ENCODE measurements around the gene CWH43. TPM values are rescaled to one million over a fixed set of nuclear protein-coding genes. Genes with fewer than 3 reads are reported as not detected.

Gene CWH43
- polyA plus RNA-seq, 2 of the 4 experiments (the other 2 are of a cell fraction), result not detected

DNA sequence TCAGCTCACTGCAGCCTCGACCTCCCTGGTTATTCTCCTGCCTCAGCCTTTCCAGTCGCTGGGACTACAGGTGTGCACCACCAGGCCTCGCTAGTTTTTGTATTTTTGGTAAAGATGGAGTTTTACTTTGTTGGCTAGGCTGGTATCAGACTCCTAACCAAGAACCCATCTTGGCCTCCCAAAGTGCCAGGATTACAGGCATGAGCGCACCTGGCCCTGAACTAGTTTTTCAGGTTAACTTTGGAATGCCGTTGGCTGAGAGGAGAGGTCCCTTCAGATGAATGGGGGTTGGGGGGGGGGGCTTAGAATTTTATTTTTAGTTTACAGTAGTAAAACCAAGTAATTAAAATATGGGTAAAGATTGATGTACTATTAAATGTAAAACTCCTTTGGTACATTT lies 23.4 kb upstream of the CWH43 start:
- no peak for TF ChIP-seq RARB (CRISPR knock-in tag; IDR thresholded peaks at IDR 0.05)
- TF ChIP-seq, protein P1, sequence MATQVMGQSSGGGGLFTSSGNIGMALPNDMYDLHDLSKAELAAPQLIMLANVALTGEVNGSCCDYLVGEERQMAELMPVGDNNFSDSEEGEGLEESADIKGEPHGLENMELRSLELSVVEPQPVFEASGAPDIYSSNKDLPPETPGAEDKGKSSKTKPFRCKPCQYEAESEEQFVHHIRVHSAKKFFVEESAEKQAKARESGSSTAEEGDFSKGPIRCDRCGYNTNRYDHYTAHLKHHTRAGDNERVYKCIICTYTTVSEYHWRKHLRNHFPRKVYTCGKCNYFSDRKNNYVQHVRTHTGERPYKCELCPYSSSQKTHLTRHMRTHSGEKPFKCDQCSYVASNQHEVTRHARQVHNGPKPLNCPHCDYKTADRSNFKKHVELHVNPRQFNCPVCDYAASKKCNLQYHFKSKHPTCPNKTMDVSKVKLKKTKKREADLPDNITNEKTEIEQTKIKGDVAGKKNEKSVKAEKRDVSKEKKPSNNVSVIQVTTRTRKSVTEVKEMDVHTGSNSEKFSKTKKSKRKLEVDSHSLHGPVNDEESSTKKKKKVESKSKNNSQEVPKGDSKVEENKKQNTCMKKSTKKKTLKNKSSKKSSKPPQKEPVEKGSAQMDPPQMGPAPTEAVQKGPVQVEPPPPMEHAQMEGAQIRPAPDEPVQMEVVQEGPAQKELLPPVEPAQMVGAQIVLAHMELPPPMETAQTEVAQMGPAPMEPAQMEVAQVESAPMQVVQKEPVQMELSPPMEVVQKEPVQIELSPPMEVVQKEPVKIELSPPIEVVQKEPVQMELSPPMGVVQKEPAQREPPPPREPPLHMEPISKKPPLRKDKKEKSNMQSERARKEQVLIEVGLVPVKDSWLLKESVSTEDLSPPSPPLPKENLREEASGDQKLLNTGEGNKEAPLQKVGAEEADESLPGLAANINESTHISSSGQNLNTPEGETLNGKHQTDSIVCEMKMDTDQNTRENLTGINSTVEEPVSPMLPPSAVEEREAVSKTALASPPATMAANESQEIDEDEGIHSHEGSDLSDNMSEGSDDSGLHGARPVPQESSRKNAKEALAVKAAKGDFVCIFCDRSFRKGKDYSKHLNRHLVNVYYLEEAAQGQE (IDR thresholded peaks at IDR 0.05), result no peak
- TF ChIP-seq NPAS2 (CRISPR knock-in tag; IDR thresholded peaks at IDR 0.05; ENCODE audit: borderline replicate concordance), result no peak
- no peak for TF ChIP-seq RNF2 (IDR thresholded peaks at IDR 0.05; ENCODE audit: borderline replicate concordance, low read depth)
- TF ChIP-seq USF2 (IDR thresholded peaks at IDR 0.05), result no peak
- Histone ChIP-seq H3K9me3 (no peaks in the 10 kb centered on the region), H3K4me3 (no peak overlapping the region), H3K4me1 (0 out of 3 replicates have a peak, but pooled peaks cover 7% of the 10 kb centered on the region), H3K4me2 (no peak overlapping the region), H3K27ac (no peak overlapping the region)
- ATAC-seq (no peak), DNase-seq (ENCODE audit: low read depth in 1 of 2, low spot score in 1 of 2) (no peak), FAIRE-seq (no peak)
- ChIA-PET POLR2A (no interaction called here), CTCF (interaction anchor here (0.6 to 2.9 kb wide), 19 partner anchors 16 to 384 kb away, joined by 3 to 8 read pairs (median 3); no protein-coding TSS in a partner anchor)
- WGBS (ENCODE audit: missing lambda C conversion rate), result 45% methylated on average over 5 of the region's 5 CpGs

DNA sequence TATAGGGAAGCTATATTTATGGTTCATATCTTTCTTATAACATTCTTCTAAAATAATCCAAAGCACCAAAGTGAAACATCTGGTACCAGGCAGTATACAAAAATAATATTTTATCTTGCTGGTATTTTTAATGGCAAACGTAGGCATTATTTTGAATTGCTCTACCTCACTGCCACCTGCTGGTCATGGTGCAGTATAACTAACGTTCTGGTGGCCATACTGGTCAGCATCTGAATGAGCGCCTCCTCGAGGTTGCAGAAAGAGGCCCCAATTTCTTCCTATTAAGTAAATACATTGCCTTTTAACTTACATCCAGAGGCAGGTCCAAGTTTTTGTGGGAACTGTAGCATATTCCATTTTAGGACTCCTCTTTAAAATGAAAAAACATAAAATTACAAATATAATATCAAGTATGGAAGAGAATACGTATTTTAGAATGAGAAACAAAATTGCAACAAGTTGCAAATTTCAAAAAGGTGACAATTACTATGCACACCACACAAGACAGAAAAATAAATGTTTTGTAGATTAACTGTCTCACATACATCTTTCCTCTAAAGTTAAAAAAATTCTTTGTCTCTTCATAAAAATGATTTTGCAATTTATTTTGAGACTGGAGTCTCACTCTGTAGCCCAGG lies 22.9 kb upstream of the CWH43 start:
- 11% methylated on average over 5 of the region's 5 CpGs for WGBS (ENCODE audit: missing lambda C conversion rate)
- DNase-seq (ENCODE audit: low read depth in 1 of 2, low spot score in 1 of 2) (peak; percentile 23 to 86), FAIRE-seq (no peak), ATAC-seq (peak; percentile 77 to 90; a peak in 5 of 6 replicates)
- H3K4me3 ChIP-seq, result no peak overlapping the region
- ChIA-PET POLR2A (no interaction called here), CTCF (interaction anchor here (0.6 to 2.9 kb wide), 23 partner anchors 10 to 385 kb away, joined by 3 to 8 read pairs (median 3); no protein-coding TSS in a partner anchor)
- no peak overlapping the region for H3K27ac ChIP-seq
- H3K9me3 ChIP-seq, result no peaks in the 10 kb centered on the region
- H3K4me2 ChIP-seq, result no peak overlapping the region
- 0 out of 3 replicates have a peak, but pooled peaks cover 2% of the 10 kb centered on the region for H3K4me1 ChIP-seq
- no peak for TF ChIP-seq CBX8 (IDR thresholded peaks at IDR 0.05)
- no peak for TF ChIP-seq KDM1A (IDR thresholded peaks at IDR 0.05; ENCODE audit: low read depth)
- TF ChIP-seq RCOR1 (IDR thresholded peaks at IDR 0.05; ENCODE audit: low read depth, low read length), result no peak
- no peak for TF ChIP-seq BHLHE40 (IDR thresholded peaks at IDR 0.05; ENCODE audit: low read depth, low read length)
- TF ChIP-seq ZNF302 (CRISPR knock-in tag; IDR thresholded peaks at IDR 0.05), result no peak
- peak; percentile 50 for TF ChIP-seq MAFK (IDR thresholded peaks at IDR 0.05; ENCODE audit: partially characterized antibody)
- no peak for TF ChIP-seq HOXB13 (CRISPR knock-in tag; IDR thresholded peaks at IDR 0.05; ENCODE audit: low read depth)
- TF ChIP-seq, protein P2, sequence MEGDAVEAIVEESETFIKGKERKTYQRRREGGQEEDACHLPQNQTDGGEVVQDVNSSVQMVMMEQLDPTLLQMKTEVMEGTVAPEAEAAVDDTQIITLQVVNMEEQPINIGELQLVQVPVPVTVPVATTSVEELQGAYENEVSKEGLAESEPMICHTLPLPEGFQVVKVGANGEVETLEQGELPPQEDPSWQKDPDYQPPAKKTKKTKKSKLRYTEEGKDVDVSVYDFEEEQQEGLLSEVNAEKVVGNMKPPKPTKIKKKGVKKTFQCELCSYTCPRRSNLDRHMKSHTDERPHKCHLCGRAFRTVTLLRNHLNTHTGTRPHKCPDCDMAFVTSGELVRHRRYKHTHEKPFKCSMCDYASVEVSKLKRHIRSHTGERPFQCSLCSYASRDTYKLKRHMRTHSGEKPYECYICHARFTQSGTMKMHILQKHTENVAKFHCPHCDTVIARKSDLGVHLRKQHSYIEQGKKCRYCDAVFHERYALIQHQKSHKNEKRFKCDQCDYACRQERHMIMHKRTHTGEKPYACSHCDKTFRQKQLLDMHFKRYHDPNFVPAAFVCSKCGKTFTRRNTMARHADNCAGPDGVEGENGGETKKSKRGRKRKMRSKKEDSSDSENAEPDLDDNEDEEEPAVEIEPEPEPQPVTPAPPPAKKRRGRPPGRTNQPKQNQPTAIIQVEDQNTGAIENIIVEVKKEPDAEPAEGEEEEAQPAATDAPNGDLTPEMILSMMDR (IDR thresholded peaks at IDR 0.05), result peak; percentile 97
- no peak for TF ChIP-seq HEYL (CRISPR knock-in tag; IDR thresholded peaks at IDR 0.05)
- TF ChIP-seq, protein P3, sequence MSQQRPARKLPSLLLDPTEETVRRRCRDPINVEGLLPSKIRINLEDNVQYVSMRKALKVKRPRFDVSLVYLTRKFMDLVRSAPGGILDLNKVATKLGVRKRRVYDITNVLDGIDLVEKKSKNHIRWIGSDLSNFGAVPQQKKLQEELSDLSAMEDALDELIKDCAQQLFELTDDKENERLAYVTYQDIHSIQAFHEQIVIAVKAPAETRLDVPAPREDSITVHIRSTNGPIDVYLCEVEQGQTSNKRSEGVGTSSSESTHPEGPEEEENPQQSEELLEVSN (IDR thresholded peaks at IDR 0.05; ENCODE audit: borderline replicate concordance, low read depth), result no peak
- peak; percentile 91 to 92 for TF ChIP-seq RAD21 (conservative IDR thresholded peaks at IDR 0.05 in 1 of 2, IDR thresholded peaks at IDR 0.05 in 1 of 2)
- TF ChIP-seq, protein P4, sequence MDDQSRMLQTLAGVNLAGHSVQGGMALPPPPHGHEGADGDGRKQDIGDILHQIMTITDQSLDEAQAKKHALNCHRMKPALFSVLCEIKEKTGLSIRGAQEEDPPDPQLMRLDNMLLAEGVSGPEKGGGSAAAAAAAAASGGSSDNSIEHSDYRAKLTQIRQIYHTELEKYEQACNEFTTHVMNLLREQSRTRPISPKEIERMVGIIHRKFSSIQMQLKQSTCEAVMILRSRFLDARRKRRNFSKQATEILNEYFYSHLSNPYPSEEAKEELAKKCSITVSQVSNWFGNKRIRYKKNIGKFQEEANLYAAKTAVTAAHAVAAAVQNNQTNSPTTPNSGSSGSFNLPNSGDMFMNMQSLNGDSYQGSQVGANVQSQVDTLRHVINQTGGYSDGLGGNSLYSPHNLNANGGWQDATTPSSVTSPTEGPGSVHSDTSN (IDR thresholded peaks at IDR 0.05), result no peak
- no peak for TF ChIP-seq HMGXB4 (CRISPR knock-in tag; IDR thresholded peaks at IDR 0.05; ENCODE audit: borderline replicate concordance)
- TF ChIP-seq CHD4 (IDR thresholded peaks at IDR 0.05; ENCODE audit: borderline replicate concordance), result no peak
- no peak for TF ChIP-seq HOXB5 (CRISPR knock-in tag; IDR thresholded peaks at IDR 0.05)
- TF ChIP-seq, protein P5, sequence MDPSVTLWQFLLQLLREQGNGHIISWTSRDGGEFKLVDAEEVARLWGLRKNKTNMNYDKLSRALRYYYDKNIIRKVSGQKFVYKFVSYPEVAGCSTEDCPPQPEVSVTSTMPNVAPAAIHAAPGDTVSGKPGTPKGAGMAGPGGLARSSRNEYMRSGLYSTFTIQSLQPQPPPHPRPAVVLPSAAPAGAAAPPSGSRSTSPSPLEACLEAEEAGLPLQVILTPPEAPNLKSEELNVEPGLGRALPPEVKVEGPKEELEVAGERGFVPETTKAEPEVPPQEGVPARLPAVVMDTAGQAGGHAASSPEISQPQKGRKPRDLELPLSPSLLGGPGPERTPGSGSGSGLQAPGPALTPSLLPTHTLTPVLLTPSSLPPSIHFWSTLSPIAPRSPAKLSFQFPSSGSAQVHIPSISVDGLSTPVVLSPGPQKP (IDR thresholded peaks at IDR 0.05; ENCODE audit: low read depth, low read length), result no peak
- no peak for TF ChIP-seq ESRRA (IDR thresholded peaks at IDR 0.05; ENCODE audit: borderline replicate concordance, low read length)
- TF ChIP-seq JUNB (IDR thresholded peaks at IDR 0.05), result no peak
- no peak for TF ChIP-seq MAZ (IDR thresholded peaks at IDR 0.05; ENCODE audit: borderline replicate concordance, low read depth, low read length)

Data from A549 (cell line).